Measurements from ENCODE around the gene KRT6C.

The KRT6C gene

GRCh38 chr12:52434760-52435530 lies 38.7 kb downstream of the KRT6C start:
- no peak for DNase-seq (ENCODE audit: low read depth in 2 of 2)

- no peak for DNase-seq (ENCODE audit: low read depth in 2 of 2)
Observed at GRCh38 chr12:52434081-52434733, 39.4 kb downstream of the KRT6C start, which contains the start of gene KRT75. Gene KRT75 (minus strand): TSS chr12:52434371. CDS start chr12:52434304, 67 bp downstream.

- DNase-seq (ENCODE audit: low read depth in 2 of 2): no peak
Observed at GRCh38 chr12:52433501-52434080, 40.0 kb downstream of the KRT6C start.

- no peak for DNase-seq (ENCODE audit: low read depth in 2 of 2)
Observed at GRCh38 chr12:52432559-52433207, 40.9 kb downstream of the KRT6C start.

- no peak for DNase-seq (ENCODE audit: low read depth in 2 of 2)
Observed at GRCh38 chr12:52428121-52428520, 45.5 kb downstream of the KRT6C start.

- DNase-seq (ENCODE audit: low read depth in 2 of 2): no peak
Observed at GRCh38 chr12:52427083-52427482, 46.5 kb downstream of the KRT6C start.

GRCh38 chr12:52426034-52426433 lies 47.6 kb downstream of the KRT6C start:
- DNase-seq (ENCODE audit: low read depth in 2 of 2): no peak

GRCh38 chr12:52425466-52425865 lies 48.1 kb downstream of the KRT6C start:
- DNase-seq (ENCODE audit: low read depth in 2 of 2): no peak

GRCh38 chr12:52423661-52424500 lies 49.7 kb downstream of the KRT6C start:
- DNase-seq (ENCODE audit: low read depth in 2 of 2): no peak

- no peak for DNase-seq (ENCODE audit: low read depth in 2 of 2)
Observed at GRCh38 chr12:52423035-52423434, 50.6 kb downstream of the KRT6C start.

GRCh38 chr12:52419656-52420055 lies 53.9 kb downstream of the KRT6C start:
- DNase-seq (ENCODE audit: low read depth in 2 of 2): no peak

GRCh38 chr12:52418576-52419110 lies 55.0 kb downstream of the KRT6C start:
- no peak for DNase-seq (ENCODE audit: low read depth in 2 of 2)
